Activated naive CD4-positive, alpha-beta T cell (primary cell): ENCODE results near the gene TBRG1.
"Not testable (repeated sequence)": the region's sequence is repeated elsewhere in the genome, so short reads cannot be mapped to it uniquely, and the experiment has no call there.

ENCODE experiments used
- DNase-seq, 4 experiments: peaks; one replicate each; lab custom pipeline; 2025; lab: John Stamatoyannopoulos, UW

Gene TBRG1, protein sequence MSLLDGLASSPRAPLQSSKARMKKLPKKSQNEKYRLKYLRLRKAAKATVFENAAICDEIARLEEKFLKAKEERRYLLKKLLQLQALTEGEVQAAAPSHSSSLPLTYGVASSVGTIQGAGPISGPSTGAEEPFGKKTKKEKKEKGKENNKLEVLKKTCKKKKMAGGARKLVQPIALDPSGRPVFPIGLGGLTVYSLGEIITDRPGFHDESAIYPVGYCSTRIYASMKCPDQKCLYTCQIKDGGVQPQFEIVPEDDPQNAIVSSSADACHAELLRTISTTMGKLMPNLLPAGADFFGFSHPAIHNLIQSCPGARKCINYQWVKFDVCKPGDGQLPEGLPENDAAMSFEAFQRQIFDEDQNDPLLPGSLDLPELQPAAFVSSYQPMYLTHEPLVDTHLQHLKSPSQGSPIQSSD

GRCh38 chr11:124622531-124623451 lies at the start of gene TBRG1:
Gene TBRG1, plus strand, starts transcription at chr11:124622864. Its CDS starts 220 bp downstream, at chr11:124623084.
- DNase-seq, result peak; percentile 51 to 74 (median 66)

GRCh38 chr11:124577716-124578427 lies 44.8 kb upstream of the TBRG1 start:
- no peak for DNase-seq

- no peak for DNase-seq
Observed at GRCh38 chr11:124578761-124579160, 43.9 kb upstream of the TBRG1 start.

GRCh38 chr11:124581817-124582216 lies 40.8 kb upstream of the TBRG1 start:
- DNase-seq, result no peak

DNA sequence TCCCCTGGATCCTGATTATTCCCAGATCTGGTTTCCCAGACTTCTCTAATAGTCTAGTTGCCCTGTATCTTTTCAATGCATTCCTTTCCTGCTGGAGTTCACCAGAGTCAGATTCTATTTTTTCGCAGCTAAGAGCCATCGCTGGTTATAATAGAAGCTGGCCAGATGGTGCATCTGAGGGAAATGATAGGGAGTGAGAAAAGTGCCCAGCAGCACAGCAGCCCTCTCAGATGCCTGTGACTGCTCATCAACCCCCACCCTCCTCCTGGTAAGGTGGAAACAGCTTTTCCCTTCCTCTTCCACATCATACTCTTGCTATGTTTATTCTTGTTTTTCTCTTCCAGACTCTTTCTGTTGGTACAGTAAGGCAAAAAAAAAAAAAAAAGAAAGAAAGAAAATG lies 40.1 kb upstream of the TBRG1 start:
- DNase-seq, result no peak

- DNase-seq, result no peak
Observed at GRCh38 chr11:124583781-124584180, 38.9 kb upstream of the TBRG1 start.

- no peak for DNase-seq
Observed at GRCh38 chr11:124584681-124585372, 37.8 kb upstream of the TBRG1 start.

DNA sequence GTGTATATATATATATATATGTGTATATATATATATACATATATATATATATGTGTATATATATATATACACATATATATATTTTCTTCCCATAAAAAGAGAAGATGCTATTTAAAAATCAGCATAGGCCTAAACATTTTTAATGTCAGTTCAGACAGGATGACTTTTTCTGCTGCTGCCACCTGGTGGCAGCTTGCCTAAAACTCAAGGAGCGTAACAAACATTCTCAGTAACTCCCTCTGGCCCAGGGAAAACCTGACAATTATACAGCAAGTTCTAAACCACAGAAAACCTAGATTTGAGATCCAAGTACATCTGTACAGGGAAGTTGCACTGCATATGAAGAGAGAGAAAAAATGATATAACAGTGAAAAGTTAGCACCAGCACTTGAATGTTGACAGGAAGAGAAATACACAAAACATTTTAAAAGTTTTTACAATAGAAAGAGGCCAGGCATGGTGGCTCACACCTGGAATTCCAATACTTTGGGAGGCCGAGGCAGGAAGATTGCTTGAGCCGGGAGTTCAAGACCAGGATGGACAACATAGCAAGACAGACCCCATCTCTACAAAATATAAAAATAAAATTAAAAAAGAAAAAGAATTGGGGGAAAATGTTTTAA lies 36.3 kb upstream of the TBRG1 start:
- peak in 2 of 4 experiments; percentile 2 to 16 for DNase-seq

DNA sequence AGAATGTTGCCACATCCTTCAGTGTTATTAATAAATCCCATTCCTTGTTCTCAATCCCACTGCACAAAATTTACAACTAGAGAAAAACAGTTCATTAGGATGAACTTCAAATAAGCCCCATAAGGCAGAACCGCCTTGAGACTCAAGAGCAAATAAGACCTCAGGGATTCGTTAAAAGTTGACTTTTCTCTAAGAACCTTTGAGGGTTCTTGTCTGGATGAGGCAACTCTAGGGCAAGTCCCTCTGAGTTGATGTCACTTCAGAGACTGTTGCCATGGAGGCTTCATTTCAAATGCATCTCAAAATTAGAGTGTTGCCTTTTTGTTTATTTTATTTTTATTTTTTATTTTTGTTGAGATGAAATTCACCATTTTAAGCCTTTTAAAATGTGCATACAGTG lies 31.2 kb upstream of the TBRG1 start:
- no peak for DNase-seq

DNA sequence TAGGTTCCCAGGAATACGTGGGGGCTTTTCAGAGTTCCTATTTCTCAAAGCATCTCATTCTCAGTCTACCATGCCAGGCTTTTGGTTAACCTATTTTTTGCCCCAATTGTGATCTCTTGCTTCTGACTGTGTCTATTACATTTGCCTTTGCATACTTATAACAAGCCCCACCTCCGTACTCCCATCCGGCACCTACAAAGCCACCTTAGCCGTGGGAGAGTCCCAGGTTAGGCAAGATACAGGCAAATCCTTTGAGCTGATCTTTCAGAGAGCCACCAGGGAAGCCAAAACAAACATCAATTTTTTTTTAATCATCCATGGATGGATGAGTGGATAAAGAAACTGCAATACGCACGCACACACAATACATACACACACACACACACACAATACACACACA lies 30.0 kb upstream of the TBRG1 start:
- DNase-seq, result no peak

DNA sequence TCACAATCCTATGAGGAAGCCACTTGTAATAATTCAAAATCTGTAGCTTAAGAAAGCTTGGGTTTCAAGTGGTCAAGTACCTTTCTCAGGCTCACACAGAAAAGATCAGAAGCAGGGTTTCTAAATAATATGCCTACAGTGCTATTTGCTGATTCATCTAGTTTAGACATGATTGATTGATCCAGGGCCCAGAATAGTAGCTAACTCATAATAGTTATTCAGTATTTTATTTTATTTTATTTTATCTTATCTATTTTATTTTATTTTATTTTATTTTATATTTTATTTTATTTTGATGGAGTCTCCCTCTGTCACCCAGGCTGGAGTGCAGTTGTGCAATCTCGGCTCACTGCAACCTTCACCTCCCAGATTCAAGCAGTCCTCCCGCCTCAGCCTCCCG lies 27.4 kb upstream of the TBRG1 start:
- no peak for DNase-seq

DNA sequence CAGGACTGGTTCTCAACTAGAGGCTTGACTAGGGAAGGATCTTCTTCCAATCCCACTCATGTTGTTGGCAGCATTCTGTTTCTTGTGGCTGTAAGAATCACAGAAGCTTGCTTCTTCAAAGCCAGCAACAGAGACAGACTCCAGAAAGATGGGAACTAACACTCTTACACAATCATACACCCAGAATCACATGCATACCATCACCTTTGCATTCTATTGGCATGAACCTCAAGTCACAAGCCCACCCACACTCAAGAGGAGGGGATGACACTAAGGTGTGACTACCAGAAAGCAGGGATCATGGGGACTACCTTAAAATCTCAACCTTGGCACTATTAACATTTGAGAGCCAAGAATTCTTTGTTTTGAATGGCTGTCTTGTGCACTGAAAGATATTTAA lies 25.0 kb upstream of the TBRG1 start:
- DNase-seq, result no peak

- DNase-seq, result no peak
Observed at GRCh38 chr11:124600621-124601320, 21.9 kb upstream of the TBRG1 start.

DNA sequence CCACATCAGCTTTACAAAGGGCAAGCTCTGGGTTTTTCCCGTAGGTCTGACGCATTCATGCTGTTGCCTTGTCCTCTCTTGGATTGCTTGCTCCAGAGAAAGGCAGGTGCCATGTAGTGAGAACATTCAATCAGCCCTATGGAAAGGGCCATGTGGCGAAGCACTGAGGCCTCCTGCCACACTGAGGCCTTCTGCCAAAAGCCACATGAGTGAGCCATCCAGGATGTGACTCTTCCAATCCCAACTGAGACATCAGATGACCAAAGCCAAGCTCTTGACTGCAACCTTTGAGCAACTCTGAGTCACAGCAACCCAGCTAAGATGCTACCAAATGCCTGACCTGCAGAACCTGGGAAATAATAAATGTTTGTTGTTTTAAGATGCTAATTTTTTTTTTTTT lies 20.5 kb upstream of the TBRG1 start:
- no peak for DNase-seq

DNA sequence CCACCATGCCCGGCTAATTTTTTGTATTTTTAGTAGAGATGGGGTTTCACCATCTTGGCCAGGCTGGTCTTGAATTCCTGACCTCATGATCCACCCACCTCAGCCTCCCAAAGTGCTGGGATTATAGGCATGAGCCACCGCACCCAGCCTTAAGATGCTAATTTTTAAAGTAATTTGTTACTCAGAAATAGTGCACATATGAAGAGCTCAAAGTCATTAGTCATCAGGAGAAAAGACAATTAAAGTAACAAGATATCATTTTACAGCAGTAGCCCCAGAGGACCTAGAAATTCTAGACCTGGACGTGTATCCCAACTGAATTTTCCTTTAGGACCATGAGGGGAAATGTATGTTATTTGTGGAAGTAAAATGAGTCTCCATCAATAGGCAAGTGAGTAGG lies 19.9 kb upstream of the TBRG1 start:
- not testable (repeated sequence) for DNase-seq

- no peak for DNase-seq
Observed at GRCh38 chr11:124605719-124606118, 16.9 kb upstream of the TBRG1 start.

- no peak for DNase-seq
Observed at GRCh38 chr11:124608147-124608546, 14.5 kb upstream of the TBRG1 start.

- no peak for DNase-seq
Observed at GRCh38 chr11:124610295-124610694, 12.4 kb upstream of the TBRG1 start.

- DNase-seq, result no peak
Observed at GRCh38 chr11:124611064-124611463, 11.6 kb upstream of the TBRG1 start, which contains the start of gene PANX3. Gene PANX3, plus strand, starts transcription at chr11:124611428. Its CDS starts 129 bp downstream, at chr11:124611557.

DNA sequence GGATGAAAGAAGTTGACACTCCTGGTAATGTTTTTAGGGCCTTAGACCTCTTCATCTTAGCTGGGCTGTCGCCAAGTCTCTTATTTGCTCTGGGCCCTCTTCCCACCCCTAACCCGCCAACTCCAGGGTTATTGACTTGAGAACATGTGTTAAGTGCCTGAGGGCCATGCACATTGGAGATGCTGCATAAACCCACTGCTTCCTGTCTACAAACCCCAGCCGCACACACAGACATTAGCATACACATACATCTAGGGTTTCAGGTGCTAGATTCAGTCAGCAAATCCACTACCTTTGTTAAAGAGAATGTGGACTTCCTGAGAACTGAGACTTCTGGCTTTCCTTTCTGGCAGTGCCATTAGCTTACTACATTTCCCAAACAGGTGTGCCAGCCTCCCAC lies 10.6 kb upstream of the TBRG1 start:
- DNase-seq, result no peak
